Measurements from ENCODE around the gene MORC4.

Gene MORC4

DNA sequence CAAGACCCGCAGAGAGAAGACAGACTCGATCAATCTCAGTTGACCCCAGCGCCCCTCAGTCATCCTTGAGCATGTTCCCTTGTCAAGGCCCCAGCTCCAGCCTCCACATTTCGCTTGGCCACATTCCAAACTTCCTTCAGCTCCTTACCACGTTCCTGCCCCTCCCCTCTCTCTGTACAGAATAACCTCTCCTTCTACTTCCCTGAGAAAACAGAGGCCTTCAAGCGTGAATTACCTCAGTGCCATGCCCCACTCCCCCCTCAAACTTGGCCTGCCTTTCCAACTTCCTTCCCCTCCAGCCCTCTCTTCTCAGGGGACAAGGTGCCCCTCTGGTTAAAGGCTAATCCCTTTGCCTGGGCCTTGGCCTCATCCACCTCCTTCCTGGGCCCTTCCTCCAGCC is 93.7 kb downstream of the MORC4 start:
- ChIA-PET CTCF (interaction anchor here (2.1 kb wide), 1 partner anchor 12 kb away, joined by 6 read pairs; no protein-coding TSS in a partner anchor), POLR2A (ENCODE audit: low non-redundant PET) (no interaction called here)
- no peak for DNase-seq (ENCODE audit: low spot score)
- TF ChIP-seq, protein P1, sequence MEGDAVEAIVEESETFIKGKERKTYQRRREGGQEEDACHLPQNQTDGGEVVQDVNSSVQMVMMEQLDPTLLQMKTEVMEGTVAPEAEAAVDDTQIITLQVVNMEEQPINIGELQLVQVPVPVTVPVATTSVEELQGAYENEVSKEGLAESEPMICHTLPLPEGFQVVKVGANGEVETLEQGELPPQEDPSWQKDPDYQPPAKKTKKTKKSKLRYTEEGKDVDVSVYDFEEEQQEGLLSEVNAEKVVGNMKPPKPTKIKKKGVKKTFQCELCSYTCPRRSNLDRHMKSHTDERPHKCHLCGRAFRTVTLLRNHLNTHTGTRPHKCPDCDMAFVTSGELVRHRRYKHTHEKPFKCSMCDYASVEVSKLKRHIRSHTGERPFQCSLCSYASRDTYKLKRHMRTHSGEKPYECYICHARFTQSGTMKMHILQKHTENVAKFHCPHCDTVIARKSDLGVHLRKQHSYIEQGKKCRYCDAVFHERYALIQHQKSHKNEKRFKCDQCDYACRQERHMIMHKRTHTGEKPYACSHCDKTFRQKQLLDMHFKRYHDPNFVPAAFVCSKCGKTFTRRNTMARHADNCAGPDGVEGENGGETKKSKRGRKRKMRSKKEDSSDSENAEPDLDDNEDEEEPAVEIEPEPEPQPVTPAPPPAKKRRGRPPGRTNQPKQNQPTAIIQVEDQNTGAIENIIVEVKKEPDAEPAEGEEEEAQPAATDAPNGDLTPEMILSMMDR (conservative IDR thresholded peaks at IDR 0.05; ENCODE audit: low read depth) = no peak
- no peak overlapping the region for H3K27ac ChIP-seq

GRCh38 chrX:106905064-106905708 is 94.8 kb downstream of the MORC4 start:
- ChIA-PET CTCF (interaction anchor here (0.6 to 2.1 kb wide), 2 partner anchors 11 to 62 kb away, joined by 3 to 6 read pairs; no protein-coding TSS in a partner anchor), POLR2A (ENCODE audit: low non-redundant PET) (no interaction called here)
- TF ChIP-seq, protein P1 (conservative IDR thresholded peaks at IDR 0.05; ENCODE audit: low read depth) = no peak
- H3K27ac ChIP-seq = no peak overlapping the region
- no peak for DNase-seq (ENCODE audit: low spot score)

DNA sequence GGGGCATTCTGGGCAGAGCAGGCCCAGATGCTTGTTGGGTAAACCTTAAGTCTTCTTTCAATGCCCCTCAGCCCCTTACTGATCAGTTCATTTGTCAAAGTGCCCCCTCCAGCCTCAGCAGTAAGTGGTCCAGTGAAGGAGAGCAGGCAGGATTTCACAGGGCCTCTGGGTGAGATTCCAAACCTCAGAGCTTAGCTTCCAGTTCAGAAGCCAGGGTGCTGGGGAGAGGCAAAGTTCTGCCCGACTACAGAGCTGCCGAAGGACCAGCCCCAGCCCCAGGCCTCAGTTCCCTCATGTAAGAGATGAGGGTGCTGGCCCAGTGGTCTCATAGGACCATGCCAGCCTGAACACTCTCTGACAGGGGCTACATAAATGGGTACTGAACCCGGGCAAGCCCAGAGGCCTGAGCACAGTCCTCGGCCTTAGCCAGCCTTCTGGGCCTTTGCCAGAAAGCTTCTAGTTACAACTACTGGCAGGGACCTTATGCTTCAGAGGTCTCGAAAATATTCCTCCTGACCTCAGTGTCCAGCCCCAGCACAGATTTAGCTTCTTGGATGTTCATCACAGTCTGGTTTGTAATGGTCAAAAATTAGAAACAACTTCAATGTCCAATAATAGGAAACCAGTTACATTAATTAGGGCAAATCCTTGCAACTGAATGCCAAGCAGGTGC is 96.0 kb downstream of the MORC4 start:
- TF ChIP-seq, protein P1 (conservative IDR thresholded peaks at IDR 0.05; ENCODE audit: low read depth) = no peak
- DNase-seq (ENCODE audit: low spot score) = no peak
- H3K27ac ChIP-seq = no peak overlapping the region
- POLR2A ChIA-PET (ENCODE audit: low non-redundant PET) = no interaction called here
- CTCF ChIA-PET = interaction anchor here (2.1 kb wide), 1 partner anchor 10 kb away, joined by 6 read pairs; no protein-coding TSS in a partner anchor

DNA sequence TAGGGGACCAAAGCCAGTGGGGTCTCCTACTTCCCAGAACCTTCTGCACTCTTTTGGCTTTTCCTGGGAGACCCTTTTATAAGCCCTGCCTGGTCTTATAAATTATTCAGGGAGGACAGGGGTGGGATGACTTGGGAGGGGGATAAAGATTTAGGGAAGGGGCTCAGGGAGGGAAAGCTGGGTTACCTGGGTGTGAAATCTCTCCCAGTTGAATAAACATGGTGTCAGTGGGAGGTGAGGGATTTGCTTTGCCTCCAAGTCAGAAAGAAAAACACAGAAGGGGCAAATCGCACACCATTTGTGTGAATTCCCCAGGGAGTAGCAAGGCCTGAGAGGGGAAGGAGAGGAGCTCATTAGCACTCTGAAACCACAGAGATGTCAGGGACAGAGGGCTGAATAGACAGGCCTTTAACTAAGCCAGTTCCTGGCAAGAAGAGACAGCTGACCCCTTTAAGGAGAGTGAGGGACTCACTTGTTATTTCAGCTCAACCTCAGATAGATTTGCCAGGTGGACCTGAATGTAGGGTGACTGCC is 96.7 kb downstream of the MORC4 start, which contains the start of gene RIPPLY1:
TSS of gene RIPPLY1 (minus strand) at position 51 of the 534 bp plus-strand sequence. CDS start 54 bp downstream, outside the sequence.
- H3K27ac ChIP-seq = no peak within 1 kb of the TSS
- ChIA-PET CTCF (no interaction called here), POLR2A (ENCODE audit: low non-redundant PET) (no interaction called here)
- DNase-seq (ENCODE audit: low spot score) = no peak
- TF ChIP-seq, protein P1 (conservative IDR thresholded peaks at IDR 0.05; ENCODE audit: low read depth) = no peak

- TF ChIP-seq, protein P1 (conservative IDR thresholded peaks at IDR 0.05; ENCODE audit: low read depth) = no peak
- no peak overlapping the region for H3K27ac ChIP-seq
- ChIA-PET POLR2A (ENCODE audit: low non-redundant PET) (no interaction called here), CTCF (interaction anchor here (0.6 kb wide), 1 partner anchor 672 kb away, joined by 4 read pairs; no protein-coding TSS in a partner anchor)
- DNase-seq (ENCODE audit: low spot score) = no peak
Measured at GRCh38 chrX:106902684-106903083, 97.3 kb downstream of the MORC4 start.

DNA sequence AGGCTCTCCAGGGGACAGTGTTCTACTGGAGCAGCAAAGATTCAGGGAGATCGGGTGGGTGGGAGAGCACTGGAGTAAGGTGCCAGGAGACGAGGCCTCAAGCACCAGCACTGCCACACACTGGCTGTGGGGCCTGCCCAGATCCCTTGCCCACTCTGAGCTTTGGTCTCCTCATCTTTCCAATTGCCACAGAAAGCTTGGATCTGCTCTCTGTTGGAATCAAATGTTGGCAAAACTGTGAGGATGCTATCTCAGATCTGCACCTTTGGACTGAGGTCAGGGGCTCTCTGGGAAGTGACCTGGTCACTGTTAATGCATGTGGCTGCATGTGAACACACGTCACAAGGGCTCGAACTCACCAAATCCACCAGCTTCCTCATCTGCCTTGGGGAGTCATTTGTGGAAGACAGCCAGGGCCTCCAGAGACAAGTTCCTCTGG is 98.2 kb downstream of the MORC4 start:
- TF ChIP-seq, protein P1 (conservative IDR thresholded peaks at IDR 0.05; ENCODE audit: low read depth) = no peak
- ChIA-PET CTCF (no interaction called here), POLR2A (ENCODE audit: low non-redundant PET) (no interaction called here)
- H3K27ac ChIP-seq = no peak overlapping the region
- DNase-seq (ENCODE audit: low spot score) = no peak

All from RWPE1 (cell line).